OCI-M2 (cell line): ENCODE data around the gene SUSD6.
"Not testable (repeated sequence)": the region's sequence is repeated elsewhere in the genome, so short reads cannot be mapped to it uniquely, and the experiment has no call there.

ENCODE experiments used
- DNase-seq: peaks from one replicate; lab custom pipeline; 2025; ENCODE audit not compliant: unreplicated experiment; lab: John Stamatoyannopoulos, UW

SUSD6 gene

GRCh38 chr14:69647213-69647612 lies 35.8 kb downstream of the SUSD6 start:
- DNase-seq: no peak

DNA sequence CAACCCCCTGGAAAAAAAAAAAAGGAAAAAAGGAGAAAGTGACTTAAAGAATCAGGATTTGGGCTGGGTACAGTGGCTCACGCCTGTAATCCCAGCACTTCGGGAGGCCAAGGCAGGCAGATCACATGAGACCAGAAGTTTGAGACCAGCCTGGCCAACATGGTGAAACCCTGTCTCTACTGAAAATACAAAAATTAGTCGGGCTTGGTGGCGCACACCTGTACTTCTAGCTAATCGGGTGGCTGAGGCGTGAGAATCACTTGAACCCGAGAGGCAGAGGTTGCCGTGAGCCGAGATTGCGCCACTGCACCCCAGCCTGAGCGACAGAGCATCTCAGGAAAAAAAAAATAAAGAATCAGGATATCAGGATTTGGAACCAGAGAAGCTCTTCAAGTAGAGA lies 36.2 kb downstream of the SUSD6 start:
- DNase-seq: not testable (repeated sequence)

GRCh38 chr14:69648480-69649451 lies 37.4 kb downstream of the SUSD6 start:
- no peak for DNase-seq

- no peak for DNase-seq
Measured at GRCh38 chr14:69650948-69651369, 39.6 kb downstream of the SUSD6 start.

DNA sequence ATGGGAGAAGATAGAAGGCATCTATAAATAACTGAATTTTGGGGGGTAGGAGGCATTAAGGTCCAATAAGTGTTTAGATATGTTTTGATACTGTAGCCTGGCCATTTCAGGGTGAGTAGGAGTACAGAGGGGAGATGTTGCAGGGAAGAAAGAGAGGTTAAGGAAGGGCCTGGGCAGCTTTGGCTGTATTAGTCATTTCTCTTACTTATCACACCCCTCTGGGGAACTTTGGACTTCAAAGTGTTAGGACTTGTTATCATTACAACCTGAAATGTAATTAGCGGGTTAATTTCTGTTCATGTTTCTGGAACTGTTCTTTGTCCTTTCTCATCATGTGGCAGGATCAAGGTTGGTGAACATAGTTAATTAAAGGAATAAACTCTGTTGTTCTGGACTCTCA lies 40.3 kb downstream of the SUSD6 start:
- no peak for DNase-seq

DNA sequence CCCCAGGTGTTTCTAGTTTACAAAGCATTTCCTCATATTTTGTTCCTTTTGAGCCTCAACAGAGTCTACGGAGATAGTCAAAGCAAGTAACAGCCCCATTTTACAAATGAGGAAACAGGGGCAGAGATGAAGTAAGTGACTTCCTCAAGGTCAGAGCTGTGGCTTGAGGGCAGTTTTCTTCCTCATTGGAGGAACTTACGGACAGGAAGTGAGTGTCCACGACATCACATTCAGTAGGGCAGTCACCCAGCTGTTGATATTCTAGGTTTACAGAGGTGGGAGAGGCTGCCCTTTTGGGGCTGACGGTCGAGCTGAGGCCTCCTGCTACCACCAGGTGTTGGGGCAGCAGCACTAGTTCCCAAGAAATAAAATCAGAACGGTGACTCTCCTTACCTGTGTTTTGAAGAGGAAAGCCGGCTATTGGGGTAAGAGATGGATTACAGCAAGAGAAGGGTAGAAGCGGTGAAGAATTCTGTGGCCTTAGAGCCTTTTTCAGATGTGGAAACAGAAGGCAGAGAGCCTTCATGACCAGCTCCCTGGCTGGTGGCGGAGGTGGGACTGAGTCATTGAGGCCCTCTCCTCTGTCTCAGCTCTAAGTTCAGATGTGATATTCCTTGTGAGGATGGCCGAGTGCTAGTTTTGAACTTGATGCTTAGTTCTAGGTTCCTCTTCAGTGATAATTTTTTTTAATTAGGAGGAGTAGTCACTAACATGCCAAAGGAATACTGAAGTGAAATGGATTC lies 41.7 kb downstream of the SUSD6 start:
- DNase-seq: no peak

- DNase-seq: no peak
Measured at GRCh38 chr14:69654116-69654515, 42.7 kb downstream of the SUSD6 start.

- DNase-seq: no peak
Measured at GRCh38 chr14:69657950-69658355, 46.6 kb downstream of the SUSD6 start.

GRCh38 chr14:69658664-69659261 lies 47.4 kb downstream of the SUSD6 start:
- DNase-seq: no peak

DNA sequence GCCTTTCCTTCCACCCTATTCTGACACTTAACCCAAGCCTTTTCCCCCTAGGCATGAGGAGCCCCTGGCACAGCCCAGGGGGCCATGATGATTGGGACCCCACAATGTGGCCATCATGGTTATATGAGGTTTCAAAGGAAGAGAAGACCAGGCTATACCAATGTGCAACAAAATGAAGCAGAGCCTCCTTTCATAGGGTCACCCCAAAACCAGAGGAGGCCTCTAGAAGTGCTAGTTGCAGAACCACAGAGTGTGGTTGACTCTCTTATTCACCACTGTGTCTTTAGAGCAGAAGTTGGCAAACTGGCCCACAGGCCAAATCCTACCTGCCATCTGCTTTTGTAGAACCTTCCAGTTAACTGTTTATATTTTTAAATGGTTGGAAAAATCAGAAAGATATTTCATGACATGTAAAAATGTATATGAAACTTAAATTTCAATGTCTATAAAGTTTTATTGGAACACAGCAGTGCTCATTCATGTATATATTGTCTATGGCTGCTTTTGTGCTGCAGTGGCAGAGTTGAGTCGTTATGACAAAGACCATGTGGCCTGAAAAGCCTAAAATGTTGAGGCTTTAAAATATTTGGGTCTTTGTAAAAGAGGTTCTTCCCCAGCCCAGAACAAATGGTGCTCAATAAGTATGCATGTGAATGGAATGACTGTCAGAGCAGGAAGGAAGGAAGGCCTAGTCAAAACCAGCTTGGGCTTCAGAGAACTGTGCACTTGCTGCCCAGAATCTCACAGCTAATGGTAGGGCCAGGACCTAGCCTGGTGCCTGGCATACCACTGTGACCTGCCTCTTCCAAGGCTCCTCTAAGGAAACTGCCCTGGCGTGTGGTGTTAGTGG lies 49.2 kb downstream of the SUSD6 start:
- no peak for DNase-seq

DNA sequence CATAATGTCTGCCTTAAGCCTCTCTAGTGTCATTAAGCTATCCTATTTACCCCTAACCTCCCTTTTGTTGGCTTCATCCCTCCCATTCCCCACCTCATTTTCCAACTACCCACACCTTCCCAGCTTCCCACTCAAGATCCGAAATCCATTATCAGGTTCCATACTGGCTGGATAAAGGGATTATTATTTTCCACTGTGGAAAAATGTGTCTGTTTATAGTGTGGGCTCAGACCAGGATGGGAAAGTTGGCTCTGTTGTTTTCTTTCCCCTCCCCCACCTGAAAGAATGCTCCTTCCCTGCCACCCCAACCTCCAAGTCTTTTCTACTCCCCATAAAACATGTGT lies 49.8 kb downstream of the SUSD6 start:
- no peak for DNase-seq

DNA sequence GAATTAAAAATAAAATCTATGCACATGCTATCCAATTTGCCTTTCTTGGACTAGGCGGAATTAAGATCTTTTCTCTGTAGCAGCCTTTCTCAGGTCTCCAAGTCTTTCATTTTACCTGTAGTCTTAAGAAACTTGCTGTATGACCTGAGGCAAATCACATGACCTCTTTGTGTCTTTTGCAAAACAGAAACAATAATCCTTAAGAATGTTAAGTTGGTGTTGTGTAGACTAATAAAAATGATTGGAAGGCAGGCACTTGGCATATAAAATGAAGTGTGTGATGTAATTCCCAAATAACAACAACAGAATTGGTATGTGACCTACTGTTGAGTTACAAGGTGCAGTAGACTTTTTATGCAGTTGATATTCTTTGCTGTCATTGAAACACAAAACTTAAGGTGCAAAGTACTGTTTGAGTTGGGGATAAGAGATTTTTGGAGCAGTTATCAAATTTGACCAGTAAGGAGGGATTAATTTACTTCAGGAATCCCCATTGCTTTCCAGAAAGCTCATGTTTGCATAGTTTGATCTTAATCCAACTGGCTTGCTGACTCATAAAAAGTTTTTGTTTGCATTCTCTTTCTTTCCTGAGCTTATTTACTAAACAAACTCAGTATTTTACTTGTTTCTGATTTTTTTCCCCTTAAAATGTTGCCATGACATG lies 51.4 kb downstream of the SUSD6 start:
- DNase-seq: no peak

DNA sequence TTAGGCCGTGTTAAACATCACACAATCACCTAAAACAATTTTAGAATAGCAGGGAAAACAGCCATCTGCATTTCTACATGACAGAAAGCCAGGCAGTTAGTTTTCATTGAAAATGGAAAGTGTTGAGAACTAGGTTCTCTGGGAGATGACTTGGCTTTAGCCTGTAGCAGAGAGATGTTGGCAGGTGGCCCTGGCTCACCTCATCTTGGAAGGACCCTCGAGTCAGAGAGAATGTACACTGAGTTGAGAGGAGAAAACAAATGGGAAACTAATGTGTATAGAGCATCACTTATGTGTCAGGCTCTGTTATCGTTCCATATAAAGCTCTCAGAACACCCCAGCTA lies 51.9 kb downstream of the SUSD6 start:
- no peak for DNase-seq

DNA sequence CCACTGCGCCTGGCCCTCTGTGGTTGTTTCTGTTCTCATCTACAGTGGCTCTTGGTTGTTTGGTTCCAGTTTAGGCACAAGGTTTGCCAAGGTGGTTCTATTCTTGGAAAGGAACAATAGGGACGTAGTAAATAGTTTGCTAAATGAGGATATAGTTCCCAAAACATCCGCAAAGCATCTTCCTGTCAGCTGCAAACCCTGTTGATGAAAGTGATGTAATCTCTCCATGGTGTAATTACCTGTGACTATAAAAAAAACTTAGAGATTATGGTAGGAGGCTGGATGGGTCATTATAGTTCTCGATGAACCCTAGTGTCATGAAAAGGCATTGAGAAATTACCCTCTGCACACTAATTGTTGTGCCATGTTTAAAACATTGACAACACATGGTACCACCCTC lies 52.9 kb downstream of the SUSD6 start:
- DNase-seq: no peak

- no peak for DNase-seq
Measured at GRCh38 chr14:69664865-69665526, 53.6 kb downstream of the SUSD6 start.

GRCh38 chr14:69665631-69666030 lies 54.2 kb downstream of the SUSD6 start:
- no peak for DNase-seq

GRCh38 chr14:69666112-69666511 lies 54.7 kb downstream of the SUSD6 start:
- DNase-seq: no peak

GRCh38 chr14:69666690-69667211 lies 55.4 kb downstream of the SUSD6 start:
- no peak for DNase-seq

GRCh38 chr14:69667938-69668335 lies 56.5 kb downstream of the SUSD6 start:
- DNase-seq: no peak

DNA sequence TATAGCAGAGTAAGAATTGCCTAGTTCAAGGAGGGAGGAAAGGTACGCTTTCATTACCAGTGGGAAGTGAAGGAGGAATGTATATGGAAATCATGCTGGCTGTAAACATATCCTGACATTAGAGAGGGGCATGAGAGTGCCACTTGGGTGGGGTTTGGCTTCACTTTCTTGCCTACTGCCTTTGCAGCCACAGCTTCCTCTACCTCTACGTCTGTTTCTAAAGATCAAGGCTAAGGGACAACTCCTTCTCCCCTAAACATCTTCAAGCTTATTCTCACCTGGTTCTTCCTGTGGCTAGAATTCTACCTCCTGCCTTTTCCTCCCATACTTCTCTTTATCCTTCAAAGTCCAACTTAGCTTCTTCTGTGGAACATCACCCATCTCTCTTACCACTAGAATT lies 58.0 kb downstream of the SUSD6 start:
- DNase-seq: no peak
